Measurements from ENCODE around the gene INO80C.
"Not testable (repeated sequence)": the region's sequence is repeated elsewhere in the genome, so short reads cannot be mapped to it uniquely, and the experiment has no call there.

INO80C gene

GRCh38 chr18:35457140-35457704 lies 40.5 kb downstream of the INO80C start:
- DNase-seq = no peak

GRCh38 chr18:35455926-35456763 lies 41.6 kb downstream of the INO80C start:
- DNase-seq = no peak

GRCh38 chr18:35454803-35455202 lies 43.0 kb downstream of the INO80C start:
- DNase-seq = no peak

GRCh38 chr18:35453065-35453464 lies 44.7 kb downstream of the INO80C start:
- DNase-seq = not testable (repeated sequence)

- DNase-seq = no peak
Observed at GRCh38 chr18:35451916-35452315, 45.8 kb downstream of the INO80C start.

- no peak for DNase-seq
Observed at GRCh38 chr18:35451032-35451431, 46.7 kb downstream of the INO80C start.

- no peak for DNase-seq
Observed at GRCh38 chr18:35444636-35445035, 53.1 kb downstream of the INO80C start.

GRCh38 chr18:35443847-35444246 lies 53.9 kb downstream of the INO80C start:
- no peak for DNase-seq

GRCh38 chr18:35443434-35443833 lies 54.3 kb downstream of the INO80C start:
- no peak for DNase-seq

GRCh38 chr18:35442701-35443100 lies 55.1 kb downstream of the INO80C start:
- DNase-seq = no peak

GRCh38 chr18:35441857-35442595 lies 55.7 kb downstream of the INO80C start:
- no peak for DNase-seq

- no peak for DNase-seq
Observed at GRCh38 chr18:35438480-35439234, 59.1 kb downstream of the INO80C start.

GRCh38 chr18:35437836-35438235 lies 59.9 kb downstream of the INO80C start:
- no peak for DNase-seq

GRCh38 chr18:35436076-35436649 lies 61.6 kb downstream of the INO80C start:
- no peak for DNase-seq

GRCh38 chr18:35435401-35435800 lies 62.4 kb downstream of the INO80C start:
- DNase-seq = no peak

GRCh38 chr18:35432565-35433001 lies 65.2 kb downstream of the INO80C start:
- DNase-seq = no peak

- DNase-seq = no peak
Observed at GRCh38 chr18:35431374-35431741, 66.4 kb downstream of the INO80C start.

- DNase-seq = no peak
Observed at GRCh38 chr18:35430721-35431373, 66.9 kb downstream of the INO80C start.

- DNase-seq = no peak
Observed at GRCh38 chr18:35426786-35427185, 71.0 kb downstream of the INO80C start.

GRCh38 chr18:35424356-35424755 lies 73.4 kb downstream of the INO80C start:
- DNase-seq = no peak

- DNase-seq = no peak
Observed at GRCh38 chr18:35422237-35422636, 75.5 kb downstream of the INO80C start.

GRCh38 chr18:35418610-35419009 lies 79.2 kb downstream of the INO80C start:
- DNase-seq = no peak

All from CD4-positive, alpha-beta T cell treated with Interleukin-10 for 1 hour (primary cell).